A673 (cell line): ENCODE results near the gene FAHD2A. TPM values are rescaled to one million over a fixed set of nuclear protein-coding genes. Genes with fewer than 3 reads are reported as not detected.
"Not testable (repeated sequence)": the region's sequence is repeated elsewhere in the genome, so short reads cannot be mapped to it uniquely, and the experiment has no call there.

Experiments used
- BruUV-seq: library from RNA; stranded (reverse); fragments of 400-500 nt; replicated peaks from 2 replicates; lab custom pipeline; 2021; lab: Mats Ljungman, UMichigan
- CTCF ChIA-PET: fragments of 300-600 bp; sonication (Branson Sonifier 250); formaldehyde crosslinking; loops from one replicate; lab custom pipeline; 2022; ENCODE audit warnings: antibody characterized with exemption; lab: Charles Lee
- POLR2A ChIA-PET: fragments of 300-600 bp; sonication (Branson Sonifier 250); formaldehyde crosslinking; loops from one replicate; lab custom pipeline; 2022; ENCODE audit warnings: antibody characterized with exemption; ENCODE audit not compliant: low non-redundant PET; lab: Charles Lee
- DNase-seq: peaks from one replicate; pipeline ENCODE4 v3.0.0-alpha.2; 2015; ENCODE audit warnings: low spot score
- H3K27ac ChIP-seq: fragments of 200-600 bp; sonication (generic); 2 replicates; pipeline ENCODE4 v1.5.1; 2016; ENCODE audit warnings: mixed run types, low read depth, mild to moderate bottlenecking, mixed read lengths, antibody characterized with exemption, low read length; ENCODE audit not compliant: poor library complexity, severe bottlenecking
- H3K27me3 ChIP-seq: fragments of 200-600 bp; sonication (generic); replicated peaks from 2 replicates; pipeline ENCODE4 v1.6.1; 2017; ENCODE audit warnings: mixed run types, low read depth, mild to moderate bottlenecking, mixed read lengths, antibody characterized with exemption, low read length; ENCODE audit not compliant: insufficient read depth, poor library complexity
- H3K36me3 ChIP-seq: fragments of 200-600 bp; sonication (generic); 2 replicates; pipeline ENCODE4 v1.6.1; 2016; ENCODE audit warnings: mixed run types, mild to moderate bottlenecking, mixed read lengths, antibody characterized with exemption, low read length; ENCODE audit not compliant: insufficient read depth, poor library complexity, severe bottlenecking
- H3K4me1 ChIP-seq: fragments of 200-600 bp; sonication (generic); 2 replicates; pipeline ENCODE4 v1.6.1; 2017; ENCODE audit warnings: mixed run types, mild to moderate bottlenecking, mixed read lengths, antibody characterized with exemption, low read length; ENCODE audit not compliant: insufficient read depth, poor library complexity, severe bottlenecking
- H3K4me3 ChIP-seq: fragments of 200-600 bp; sonication (generic); 2 replicates; pipeline ENCODE4 v1.5.1; 2016; ENCODE audit warnings: low read depth, mixed run types, mild to moderate bottlenecking, mixed read lengths, low read length; ENCODE audit not compliant: poor library complexity, severe bottlenecking
- H3K9me3 ChIP-seq: fragments of 200-600 bp; sonication (generic); 2 replicates; pipeline ENCODE4 v1.6.1; 2016; ENCODE audit warnings: mixed run types, low read depth, mild to moderate bottlenecking, mixed read lengths, antibody characterized with exemption, low read length; ENCODE audit not compliant: poor library complexity, severe bottlenecking
- CTCF ChIP-seq: fragments of 300-800, 200-600 bp; sonication (generic); conservative IDR thresholded peaks from 2 replicates; pipeline ENCODE4 v1.5.1; 2017; ENCODE audit warnings: low read depth, mild to moderate bottlenecking, antibody characterized with exemption, low read length, moderate library complexity, mixed read lengths
- EZH2 ChIP-seq: fragments of 200-600 bp; sonication (generic); IDR thresholded peaks from 2 replicates; pipeline ENCODE4 v1.6.1; 2017; ENCODE audit warnings: borderline replicate concordance, low read depth, mild to moderate bottlenecking, mixed read lengths, antibody characterized with exemption, low read length; ENCODE audit not compliant: poor library complexity, severe bottlenecking
- intact Hi-C: fragments of 100-400 bp; cut with micrococcal nuclease; formaldehyde crosslinking; loops from one replicate; pipeline ENCODE4 v1.10.0; 2022; ENCODE audit not compliant: unreplicated experiment
- total RNA-seq: library from RNA; stranded (reverse); gene quantifications from 2 replicates; pipeline ENCODE4 v1.2.3, GENCODE V29; 2021

The FAHD2A gene
- total RNA-seq, 1 experiment from 2014 or later: 28.9 TPM

GRCh38 chr2:95353613-95354468 is 48.7 kb upstream of the FAHD2A start:
- no peak overlapping the region for H3K4me3 ChIP-seq
- H3K27ac ChIP-seq: no peak overlapping the region
- CTCF ChIA-PET: interaction anchor here (0.5 kb wide), 1 partner anchor 173 kb away, joined by 4 read pairs; no protein-coding TSS in a partner anchor
- no peaks in the 10 kb centered on the region for H3K27me3 ChIP-seq
- DNase-seq: no peak
- no peaks in the 10 kb centered on the region for H3K9me3 ChIP-seq
- no peaks in the 10 kb centered on the region for H3K36me3 ChIP-seq
- POLR2A ChIA-PET: no interaction called here
- BruUV-seq: no TSS peak
- H3K4me1 ChIP-seq: no peaks in the 10 kb centered on the region
- intact Hi-C loops: no loop called here
- TF ChIP-seq EZH2 (no peak), CTCF (no peak)

DNA sequence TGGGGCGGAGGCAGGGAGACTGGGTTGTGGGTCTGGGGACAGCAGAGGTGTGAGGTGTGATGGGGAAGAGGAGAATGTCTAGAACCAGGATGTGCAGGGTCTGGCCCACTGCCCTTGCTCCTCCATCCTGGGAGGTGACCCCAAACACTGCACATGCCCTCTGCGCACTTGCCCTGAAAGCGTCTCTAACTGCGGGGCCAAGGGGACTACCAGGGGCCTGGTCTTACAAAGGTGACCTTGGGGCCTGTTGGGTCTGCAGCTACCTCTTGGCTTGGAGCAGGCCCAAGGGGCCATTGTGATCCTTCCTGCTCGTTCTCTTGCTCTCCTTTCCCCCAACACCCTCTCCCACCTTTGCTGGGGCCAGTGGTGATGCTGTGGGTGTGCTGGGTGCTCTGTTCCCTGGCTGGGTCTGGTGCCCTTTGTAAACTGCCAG is 48.0 kb upstream of the FAHD2A start:
- POLR2A ChIA-PET: no interaction called here
- BruUV-seq: no TSS peak
- Histone ChIP-seq H3K4me3 (no peak overlapping the region), H3K36me3 (no peaks in the 10 kb centered on the region), H3K4me1 (no peaks in the 10 kb centered on the region), H3K9me3 (no peaks in the 10 kb centered on the region), H3K27ac (no peak overlapping the region), H3K27me3 (no peaks in the 10 kb centered on the region)
- DNase-seq: no peak
- CTCF ChIA-PET: no interaction called here
- TF ChIP-seq CTCF (no peak), EZH2 (no peak)
- intact Hi-C loops: no loop called here

DNA sequence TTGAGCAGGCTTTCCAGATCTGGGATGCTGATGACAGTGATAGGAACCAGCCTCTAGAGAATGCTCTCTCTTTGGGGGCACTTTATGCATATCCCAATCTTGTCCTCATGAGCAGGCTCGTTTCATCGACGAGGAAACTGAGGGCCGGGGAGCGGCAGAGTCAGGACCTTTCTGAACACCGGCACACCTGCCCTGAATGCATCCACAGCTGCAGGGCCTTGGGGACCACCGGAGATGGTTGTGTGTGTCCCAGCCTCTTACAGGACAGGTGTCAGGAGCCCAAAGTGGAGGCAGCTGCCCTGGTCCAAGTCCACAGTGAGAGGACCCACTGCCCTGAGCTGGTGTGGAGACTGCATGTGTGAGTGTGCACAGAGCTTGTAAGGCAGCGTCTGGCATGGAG is 47.6 kb upstream of the FAHD2A start:
- no peaks in the 10 kb centered on the region for H3K9me3 ChIP-seq
- no peaks in the 10 kb centered on the region for H3K36me3 ChIP-seq
- TF ChIP-seq EZH2: no peak
- TF ChIP-seq CTCF: no peak
- no peak overlapping the region for H3K4me3 ChIP-seq
- H3K27ac ChIP-seq: no peak overlapping the region
- DNase-seq: no peak
- no peaks in the 10 kb centered on the region for H3K4me1 ChIP-seq
- CTCF ChIA-PET: no interaction called here
- no TSS peak for BruUV-seq
- intact Hi-C loops: no loop called here
- no peaks in the 10 kb centered on the region for H3K27me3 ChIP-seq
- POLR2A ChIA-PET: no interaction called here

GRCh38 chr2:95355486-95355885 is 47.0 kb upstream of the FAHD2A start:
- intact Hi-C loops, H3K9me3 ChIP-seq, H3K4me1 ChIP-seq, H3K4me3 ChIP-seq, H3K36me3 ChIP-seq, H3K27me3 ChIP-seq, DNase-seq, H3K27ac ChIP-seq, POLR2A ChIA-PET, CTCF ChIA-PET, BruUV-seq: not testable (repeated sequence)
